CD4-positive, alpha-beta T cell (primary cell): Measurements from ENCODE around the gene MINAR2. TPM values are rescaled to one million over a fixed set of nuclear protein-coding genes. Genes with fewer than 3 reads are reported as not detected.

Source experiments
- ATAC-seq: fragments of 200-7000 bp; cut with Tn5 transposase; one replicate; pipeline ENCODE4 v1.10.0; 2022; ENCODE audit warnings: mild to moderate bottlenecking; ENCODE audit not compliant: poor library complexity
- CTCF ChIA-PET: fragments of 350-600 bp; sonication (Branson Sonifier 250); formaldehyde crosslinking; loops from one replicate; lab custom pipeline; 2021; ENCODE audit warnings: antibody characterized with exemption, inconsistent platforms; lab: Charles Lee
- POLR2A ChIA-PET: fragments of 350-600 bp; sonication (Branson Sonifier 250); formaldehyde crosslinking; loops from one replicate; lab custom pipeline; 2021; ENCODE audit warnings: antibody characterized with exemption, inconsistent platforms; lab: Charles Lee
- DNase-seq, 14 experiments: peaks; one replicate each; pipeline ENCODE4 v3.0.0-alpha.2; 2013 to 2020; ENCODE audit warnings: mixed read lengths in 2 of 14
- H3K27ac ChIP-seq, 2 donors: one replicate each; pipeline versions ENCODE4 v1.5.1 to v1.7.0; 2013; ENCODE audit warnings: low read length in 2 of 2, low read depth in 1 of 2, mild to moderate bottlenecking in 1 of 2
- H3K27me3 ChIP-seq, 2 experiments: 1 replicate in 1 of 2; 2 replicates in 1 of 2; pipeline versions ENCODE4 v1.6.1 to v1.7.0; 2013; ENCODE audit warnings: low read length in 2 of 2, control low read depth in 1 of 2, mild to moderate bottlenecking in 1 of 2, moderate library complexity in 1 of 2; ENCODE audit not compliant: insufficient read depth in 2 of 2, control insufficient read depth in 1 of 2
- H3K36me3 ChIP-seq: one replicate; pipeline ENCODE4 v1.6.1; 2013; ENCODE audit warnings: low read length, control low read depth; ENCODE audit not compliant: insufficient read depth
- H3K4me1 ChIP-seq: one replicate; pipeline ENCODE4 v1.6.1; 2013; ENCODE audit warnings: low read length, control low read depth; ENCODE audit not compliant: insufficient read depth
- H3K4me3 ChIP-seq: one replicate; pipeline ENCODE4 v1.5.1; 2013; ENCODE audit warnings: mild to moderate bottlenecking, low read length, moderate library complexity
- H3K9me3 ChIP-seq, 2 experiments: 1 replicate in 1 of 2; 2 replicates in 1 of 2; pipeline versions ENCODE4 v1.6.1 to v1.7.0; 2013; ENCODE audit warnings: low read length in 2 of 2, mild to moderate bottlenecking in 2 of 2, control low read depth in 1 of 2, moderate library complexity in 1 of 2; ENCODE audit not compliant: control insufficient read depth in 1 of 2, insufficient read depth in 1 of 2
- H3K27ac Mint-ChIP-seq: one replicate; pipeline ENCODE4 v1.8.0; 2020; ENCODE audit warnings: mixed read lengths
- H3K27me3 Mint-ChIP-seq: one replicate; pipeline ENCODE4 v1.8.0; 2021; ENCODE audit warnings: mixed read lengths
- H3K36me3 Mint-ChIP-seq: one replicate; pipeline ENCODE4 v1.8.0; 2021; ENCODE audit warnings: low read depth, mixed read lengths
- H3K4me1 Mint-ChIP-seq: one replicate; pipeline ENCODE4 v1.8.0; 2021; ENCODE audit warnings: low read depth, mixed read lengths
- H3K4me3 Mint-ChIP-seq: one replicate; pipeline ENCODE4 v1.8.0; 2020; ENCODE audit warnings: mild to moderate bottlenecking, mixed read lengths
- H3K9me3 Mint-ChIP-seq: one replicate; pipeline ENCODE4 v1.8.0; 2020; ENCODE audit warnings: mixed read lengths
- intact Hi-C, 2 experiments: fragments of 100-400 bp; cut with DNase I in 1 of 2; cut with micrococcal nuclease in 1 of 2; formaldehyde crosslinking; loops; one replicate each; pipeline versions ENCODE4 v1.15.1 to v1.9.0; 2023 to 2025; cut with DNase I, micrococcal nuclease
- total RNA-seq, 174 experiments: library from RNA in 2 of 174; stranded (reverse) in 2 of 174; gene quantifications; one replicate each; pipeline ENCODE4 v1.2.3 and lab custom pipeline; 2021 to 2026
- TF ChIP-seq, protein P1 (sequence below): fragments of 200-600 bp; IDR thresholded peaks from one replicate; pipeline ENCODE4 v1.8.0; 2022; ENCODE audit warnings: antibody characterized with exemption, mild to moderate bottlenecking

Gene MINAR2
- total RNA-seq, 2 experiments from 2014 or later = not detected

DNA sequence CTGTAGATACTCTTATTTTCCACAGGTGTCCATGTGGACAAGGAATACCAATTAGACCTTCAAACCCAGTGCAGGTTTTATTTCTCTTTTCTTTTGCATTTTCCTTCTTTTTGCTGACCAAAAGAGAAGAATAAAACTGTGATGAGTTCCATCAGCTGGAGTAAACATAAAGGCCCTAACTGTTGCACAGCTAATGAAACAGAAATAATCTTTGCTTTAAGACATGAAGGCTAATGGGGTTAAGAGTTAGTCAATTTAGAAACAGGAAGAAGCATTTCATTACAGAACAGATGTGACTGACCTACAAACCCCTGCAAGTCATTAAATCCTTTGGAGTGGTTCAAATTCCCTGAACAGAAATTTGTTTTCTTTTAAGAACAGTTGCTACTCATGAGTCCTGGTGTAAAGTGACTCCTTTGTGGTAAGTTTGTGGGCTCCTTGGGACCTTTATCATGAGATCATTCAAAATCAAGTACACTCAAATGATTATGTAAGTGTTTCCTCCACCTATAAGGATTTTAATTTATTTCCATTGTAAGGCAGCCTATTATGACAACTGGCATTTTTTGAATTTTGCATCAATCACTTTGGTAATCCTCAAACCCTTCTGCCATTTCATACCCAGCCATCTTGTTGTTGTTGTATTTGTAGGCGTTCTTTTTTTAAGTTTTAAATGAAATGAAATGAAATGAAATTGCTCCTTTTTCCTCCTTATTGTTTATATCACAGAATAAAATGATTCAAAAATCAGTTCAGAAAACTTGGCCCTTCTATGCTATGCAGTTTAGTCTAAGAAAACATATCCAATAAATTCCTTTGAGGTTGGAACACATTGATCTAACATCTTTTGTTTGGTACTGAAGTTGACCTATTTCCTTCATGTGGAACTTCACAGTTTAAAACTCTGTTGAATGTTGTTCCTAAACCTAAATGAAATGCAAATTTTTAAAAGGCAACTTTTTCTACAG, 1.3 kb downstream of the MINAR2 start:
- Histone ChIP-seq H3K4me1 (no peaks in the 10 kb centered on the region), H3K27me3 (no peaks in the 10 kb centered on the region), H3K9me3 (no peaks in the 10 kb centered on the region), H3K27ac (no peak overlapping the region), H3K36me3 (no peaks in the 10 kb centered on the region), H3K4me3 (no peak overlapping the region)
- TF ChIP-seq, protein P1, sequence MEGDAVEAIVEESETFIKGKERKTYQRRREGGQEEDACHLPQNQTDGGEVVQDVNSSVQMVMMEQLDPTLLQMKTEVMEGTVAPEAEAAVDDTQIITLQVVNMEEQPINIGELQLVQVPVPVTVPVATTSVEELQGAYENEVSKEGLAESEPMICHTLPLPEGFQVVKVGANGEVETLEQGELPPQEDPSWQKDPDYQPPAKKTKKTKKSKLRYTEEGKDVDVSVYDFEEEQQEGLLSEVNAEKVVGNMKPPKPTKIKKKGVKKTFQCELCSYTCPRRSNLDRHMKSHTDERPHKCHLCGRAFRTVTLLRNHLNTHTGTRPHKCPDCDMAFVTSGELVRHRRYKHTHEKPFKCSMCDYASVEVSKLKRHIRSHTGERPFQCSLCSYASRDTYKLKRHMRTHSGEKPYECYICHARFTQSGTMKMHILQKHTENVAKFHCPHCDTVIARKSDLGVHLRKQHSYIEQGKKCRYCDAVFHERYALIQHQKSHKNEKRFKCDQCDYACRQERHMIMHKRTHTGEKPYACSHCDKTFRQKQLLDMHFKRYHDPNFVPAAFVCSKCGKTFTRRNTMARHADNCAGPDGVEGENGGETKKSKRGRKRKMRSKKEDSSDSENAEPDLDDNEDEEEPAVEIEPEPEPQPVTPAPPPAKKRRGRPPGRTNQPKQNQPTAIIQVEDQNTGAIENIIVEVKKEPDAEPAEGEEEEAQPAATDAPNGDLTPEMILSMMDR = no peak
- POLR2A ChIA-PET = no interaction called here
- Mint-ChIP-seq H3K4me1 (no peaks in the 10 kb centered on the region), H3K4me3 (no peak overlapping the region), H3K36me3 (no peaks in the 10 kb centered on the region), H3K27ac (no peak overlapping the region), H3K9me3 (no peaks in the 10 kb centered on the region), H3K27me3 (peaks cover 7% of the 10 kb centered on the region)
- CTCF ChIA-PET = no interaction called here
- no peak for ATAC-seq
- intact Hi-C loops = no loop called here
- no peak for DNase-seq

DNA sequence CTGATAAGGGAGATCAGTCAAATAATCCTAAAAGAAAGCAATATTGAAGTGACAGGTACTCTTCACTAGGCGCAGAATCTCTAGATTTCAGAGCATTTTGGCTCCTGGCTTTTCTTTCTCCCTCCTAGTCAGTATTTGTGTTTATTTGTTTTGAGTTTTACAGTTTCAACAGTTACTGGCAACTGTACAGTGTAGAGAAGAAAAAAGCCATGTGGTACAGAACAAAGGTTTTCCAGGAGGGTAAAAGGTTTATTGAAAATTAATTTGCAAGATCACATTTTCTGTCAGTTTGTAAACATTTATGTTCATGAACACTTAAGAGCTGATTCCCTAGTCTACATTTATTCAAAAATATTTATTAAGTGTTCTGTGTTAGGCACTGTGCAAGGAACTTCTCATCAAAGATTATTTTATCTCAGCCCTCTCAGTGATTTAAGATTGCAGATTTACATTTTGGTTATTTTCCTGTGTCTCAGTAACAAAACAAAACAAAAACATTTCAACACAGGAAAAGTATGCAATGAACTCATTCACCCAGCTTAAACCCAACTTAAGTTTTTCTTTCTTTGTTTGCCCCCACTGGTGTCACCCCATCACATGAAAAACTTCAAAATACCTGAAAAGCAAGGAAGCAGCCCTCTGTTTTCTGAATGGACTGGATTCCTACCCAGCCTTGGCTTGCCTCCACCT, 12.9 kb downstream of the MINAR2 start:
- CTCF ChIA-PET = no interaction called here

DNA sequence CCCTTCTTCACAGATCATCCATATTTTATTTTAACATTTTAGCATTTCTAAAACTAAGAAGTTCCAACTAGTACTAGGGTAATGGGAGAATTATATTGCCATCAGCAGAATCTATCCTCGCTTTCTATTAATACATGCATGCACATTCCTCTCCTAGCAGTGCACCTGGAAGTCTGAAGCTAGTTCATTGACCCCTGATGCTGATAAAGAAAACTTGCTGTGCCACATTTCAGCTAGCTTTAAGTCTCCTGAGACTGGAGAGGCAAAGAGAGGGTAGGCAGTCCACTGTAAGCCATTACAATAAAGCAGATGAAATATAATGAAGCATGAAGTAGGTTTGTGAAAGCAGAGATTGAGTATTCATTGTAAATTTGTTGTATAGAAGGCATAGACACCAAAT, 15.8 kb downstream of the MINAR2 start:
- TF ChIP-seq, protein P1 = no peak
- Histone ChIP-seq H3K9me3 (no peaks in the 10 kb centered on the region), H3K36me3 (no peaks in the 10 kb centered on the region), H3K4me3 (no peak overlapping the region), H3K27ac (no peak overlapping the region), H3K27me3 (no peaks in the 10 kb centered on the region), H3K4me1 (no peaks in the 10 kb centered on the region)
- intact Hi-C loops = no loop called here
- H3K27me3 Mint-ChIP-seq = peaks cover 4% of the 10 kb centered on the region
- no peak overlapping the region for H3K27ac Mint-ChIP-seq
- no peak overlapping the region for H3K4me3 Mint-ChIP-seq
- DNase-seq = no peak
- H3K36me3 Mint-ChIP-seq = no peaks in the 10 kb centered on the region
- no peak for ATAC-seq
- H3K4me1 Mint-ChIP-seq = no peaks in the 10 kb centered on the region
- ChIA-PET CTCF (interaction anchor here (1.1 kb wide), 1 partner anchor 8 kb away, joined by 3 read pairs; no protein-coding TSS in a partner anchor), POLR2A (no interaction called here)
- no peaks in the 10 kb centered on the region for H3K9me3 Mint-ChIP-seq

More for the DNA sequence above, 12.9 kb downstream of the MINAR2 start:
- ATAC-seq = no peak
- no peaks in the 10 kb centered on the region for H3K9me3 ChIP-seq
- no peak overlapping the region for H3K4me3 Mint-ChIP-seq
- H3K27me3 Mint-ChIP-seq = no peaks in the 10 kb centered on the region
- intact Hi-C loops = no loop called here
- no peaks in the 10 kb centered on the region for H3K36me3 Mint-ChIP-seq
- H3K9me3 Mint-ChIP-seq = no peaks in the 10 kb centered on the region
- POLR2A ChIA-PET = no interaction called here
- H3K4me1 ChIP-seq = no peaks in the 10 kb centered on the region
- no peak overlapping the region for H3K27ac Mint-ChIP-seq
- DNase-seq = no peak
- no peaks in the 10 kb centered on the region for H3K27me3 ChIP-seq
- TF ChIP-seq, protein P1 = no peak
- no peaks in the 10 kb centered on the region for H3K36me3 ChIP-seq
- H3K4me1 Mint-ChIP-seq = no peaks in the 10 kb centered on the region
- no peak overlapping the region for H3K27ac ChIP-seq
- no peak overlapping the region for H3K4me3 ChIP-seq
